RPMI7951 (cell line): ENCODE data around the gene PTPRZ1. TPM values are rescaled to one million over a fixed set of nuclear protein-coding genes. Genes with fewer than 3 reads are reported as not detected.

Experiments
- DNase-seq: peaks from one replicate; pipeline ENCODE4 v3.0.0-alpha.2; 2012; ENCODE audit warnings: low read depth
- total RNA-seq: library from RNA; depleted of rRNA; stranded (reverse); fragments of >200 nt; shearing (Covaris generic); gene quantifications from 2 replicates; pipeline ENCODE4 v1.2.3, GENCODE V29; 2014

PTPRZ1 gene
- total RNA-seq, 1 experiment from 2014 or later: 10.0 TPM

DNA sequence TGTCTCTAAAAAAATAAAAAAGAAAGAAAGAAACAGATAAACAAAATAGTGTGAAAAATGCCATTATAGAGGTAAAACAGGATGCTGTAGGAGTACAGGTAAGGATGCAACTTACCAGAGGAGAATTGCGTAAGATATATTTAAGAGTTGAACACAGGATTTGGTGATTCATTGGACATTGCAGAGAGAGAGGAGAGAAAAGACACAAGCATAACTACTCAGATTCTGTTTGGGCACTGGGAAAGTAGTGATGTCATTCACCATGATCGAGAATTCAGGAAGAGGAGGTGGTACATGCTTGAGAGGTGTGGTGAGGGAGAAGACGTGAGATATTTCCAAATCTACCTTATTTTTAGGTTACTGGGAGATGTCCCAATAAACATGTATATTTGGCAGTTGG is 173.4 kb downstream of the PTPRZ1 start:
- no peak for DNase-seq

DNA sequence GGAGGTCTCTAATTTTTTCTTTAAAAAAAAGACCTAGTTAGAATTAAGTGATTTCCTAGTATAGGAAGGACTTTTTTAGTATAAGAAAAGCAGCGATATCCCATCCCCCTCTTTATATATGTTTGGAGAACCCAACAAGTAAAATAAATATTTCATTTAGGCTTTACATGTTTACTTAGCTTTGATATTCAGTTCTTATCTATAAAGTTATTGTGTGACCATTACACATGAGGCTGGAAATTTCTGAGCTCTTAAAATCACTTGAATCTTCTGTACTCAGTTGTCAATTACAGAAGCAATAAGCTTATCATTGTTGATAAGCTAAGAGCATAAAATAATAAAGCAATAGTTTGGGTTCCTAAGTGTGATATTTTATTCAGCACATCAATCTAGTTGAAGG is 181.4 kb downstream of the PTPRZ1 start:
- no peak for DNase-seq

DNA sequence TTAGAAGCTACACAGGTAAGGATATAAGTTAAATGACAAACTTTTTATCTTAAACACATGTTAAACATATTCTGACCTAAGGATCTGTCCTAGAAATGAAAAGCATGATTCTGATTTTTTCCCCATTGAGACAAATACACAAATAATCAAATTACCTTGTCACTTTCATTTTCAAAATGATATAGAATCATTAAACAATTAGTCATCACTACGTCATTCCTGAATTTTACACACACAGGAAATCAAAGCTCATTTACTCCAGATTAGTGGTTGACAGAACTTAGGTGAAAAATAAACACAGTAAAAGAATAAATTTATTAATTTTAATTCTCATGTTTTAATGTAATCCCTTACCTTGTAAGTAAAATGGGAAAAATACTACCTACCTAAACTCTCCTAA is 182.1 kb downstream of the PTPRZ1 start:
- no peak for DNase-seq

DNA sequence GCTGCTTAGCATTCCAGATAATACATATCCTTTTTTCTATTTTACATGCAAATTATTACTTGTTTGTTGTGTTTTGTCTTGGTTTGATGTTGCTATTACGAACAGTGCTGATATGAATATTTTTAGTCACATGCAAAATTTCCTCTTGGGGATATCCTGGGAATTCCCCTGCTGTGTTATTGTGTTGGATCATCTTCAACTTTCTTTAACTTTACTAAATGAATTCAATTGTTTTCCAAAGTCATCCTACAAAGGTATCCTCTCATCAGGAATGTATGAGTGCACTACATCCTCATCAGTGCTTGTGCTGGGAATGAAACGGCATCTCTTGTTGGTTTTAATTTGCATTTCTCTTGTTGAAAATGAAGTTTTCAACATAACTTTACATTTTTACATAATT is 184.0 kb downstream of the PTPRZ1 start:
- no peak for DNase-seq

DNA sequence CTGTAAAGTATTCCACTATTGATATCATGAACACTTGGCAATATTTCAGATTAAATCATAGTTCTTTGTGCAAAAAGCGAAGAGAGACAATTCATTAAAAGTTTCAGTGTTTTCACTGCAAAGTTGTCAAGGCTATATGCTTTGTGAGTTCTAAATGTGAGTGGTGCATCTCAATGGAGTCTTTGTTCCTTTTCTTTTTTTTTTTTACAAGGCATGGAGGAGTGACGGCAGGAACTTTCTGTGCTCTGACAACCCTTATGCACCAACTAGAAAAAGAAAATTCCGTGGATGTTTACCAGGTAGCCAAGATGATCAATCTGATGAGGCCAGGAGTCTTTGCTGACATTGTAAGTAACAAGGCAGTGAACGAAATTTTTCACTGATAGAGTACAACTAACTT is 186.6 kb downstream of the PTPRZ1 start:
- no peak for DNase-seq

DNA sequence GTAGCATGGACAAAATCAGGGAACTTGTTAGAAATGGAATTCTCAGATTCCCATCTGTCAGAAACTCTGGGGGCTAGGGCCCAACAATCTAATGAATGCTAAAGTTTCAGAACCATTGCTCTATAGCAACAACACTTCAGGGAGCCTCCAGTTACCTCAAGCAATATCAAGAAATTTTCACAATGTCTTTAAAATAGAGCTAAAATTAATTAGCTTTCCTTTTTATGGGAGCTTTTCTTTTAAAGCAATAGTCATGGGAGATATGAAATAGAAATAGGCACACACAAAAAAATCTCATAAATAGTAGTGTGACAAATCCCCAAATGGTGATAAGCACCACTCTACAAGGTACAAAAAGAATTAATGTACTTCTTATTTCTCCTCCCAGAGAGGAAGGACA is 190.2 kb downstream of the PTPRZ1 start:
- no peak for DNase-seq

DNA sequence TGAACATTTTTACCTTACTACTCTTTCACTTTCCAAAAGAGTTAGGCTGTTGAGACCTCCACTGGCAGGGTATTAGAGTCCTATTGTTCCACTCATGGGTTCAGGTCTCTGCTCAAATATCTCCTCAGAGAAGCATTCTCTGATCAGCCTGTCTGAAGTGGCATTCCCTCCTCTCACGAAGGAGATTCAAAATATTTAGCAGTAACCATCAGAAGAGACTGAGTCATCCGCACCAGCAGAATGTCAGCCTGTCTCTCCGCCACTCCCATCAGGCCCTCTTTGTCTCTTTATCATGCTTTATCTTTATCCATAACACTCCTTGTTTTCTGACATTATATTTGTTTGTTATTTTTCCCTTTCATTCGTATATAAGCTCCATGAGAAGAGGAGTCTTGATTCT is 192.0 kb downstream of the PTPRZ1 start:
- no peak for DNase-seq

DNA sequence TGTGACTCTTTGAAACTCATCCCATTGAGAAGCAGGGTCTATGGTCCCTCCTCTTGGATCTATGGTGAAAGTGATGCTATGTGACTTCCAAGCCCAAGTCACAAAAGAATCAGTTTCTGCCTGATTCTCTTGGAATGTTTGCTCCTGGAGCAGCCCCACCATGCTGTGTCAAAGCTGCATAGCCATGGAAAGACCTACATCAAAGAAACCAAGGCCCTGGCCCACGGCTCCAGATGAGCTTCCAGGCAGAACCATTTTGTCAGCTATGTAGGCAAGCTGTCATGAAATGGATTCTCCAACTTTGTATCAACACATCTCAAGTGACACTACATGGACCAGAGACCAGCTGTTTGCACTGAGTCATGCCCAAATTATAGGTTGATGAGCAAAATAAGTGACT is 194.1 kb downstream of the PTPRZ1 start:
- DNase-seq: no peak

DNA sequence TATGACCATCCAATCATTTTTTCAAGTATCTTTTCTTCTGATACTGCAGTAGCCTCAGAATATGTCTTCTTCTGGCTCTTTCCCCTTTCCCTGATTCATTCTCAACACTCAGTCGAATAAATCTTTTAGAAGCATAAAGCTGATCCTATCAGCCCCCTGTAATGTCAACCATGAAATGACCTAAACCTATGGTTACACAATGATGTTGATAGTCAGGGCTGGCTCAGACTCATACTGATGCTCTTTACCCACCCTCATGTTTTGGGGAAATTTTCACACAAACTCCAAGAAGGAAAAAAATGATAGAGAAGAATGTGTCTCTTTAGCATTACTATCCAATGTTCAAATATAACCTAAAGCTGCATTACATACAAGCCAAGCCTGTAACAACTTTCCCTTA is 195.1 kb downstream of the PTPRZ1 start:
- no peak for DNase-seq

DNA sequence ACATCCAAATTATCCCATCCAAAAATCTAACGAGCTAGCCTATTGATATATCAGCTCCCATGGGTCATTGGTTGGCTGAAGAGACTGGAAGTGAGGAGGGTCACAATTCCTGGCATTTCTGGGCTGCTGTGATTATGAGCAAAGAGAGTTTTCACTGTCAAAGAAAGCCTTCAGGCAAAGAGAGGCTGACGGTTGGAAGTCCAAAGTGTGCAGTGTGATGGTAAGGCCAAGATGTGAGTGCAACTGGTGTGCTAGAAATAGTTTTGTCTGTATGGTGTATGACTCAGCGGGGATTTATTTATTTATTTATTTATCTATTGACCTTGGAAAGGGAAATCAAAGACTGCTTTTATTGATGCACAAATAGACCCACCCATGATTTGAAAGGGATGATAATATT is 196.0 kb downstream of the PTPRZ1 start:
- DNase-seq: peak; percentile 13

DNA sequence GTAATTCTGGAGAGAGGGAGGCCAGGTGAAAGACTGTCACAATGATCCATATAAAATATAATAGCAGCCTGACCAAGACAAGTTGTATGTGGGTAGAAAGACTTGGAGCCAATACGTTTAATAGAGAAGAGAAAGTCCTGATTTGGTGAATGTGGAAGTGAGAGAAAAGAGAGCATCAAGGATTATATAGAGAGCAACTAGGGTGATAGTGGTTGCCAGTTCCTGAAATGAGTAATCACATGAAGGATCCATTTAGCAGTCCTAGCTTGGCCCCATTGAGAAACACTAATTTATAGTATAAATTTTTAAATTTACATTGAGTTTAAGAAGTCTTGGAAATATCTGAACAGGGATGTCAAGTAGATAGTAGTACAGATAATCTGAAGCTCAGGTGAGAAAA is 197.1 kb downstream of the PTPRZ1 start:
- no peak for DNase-seq

DNA sequence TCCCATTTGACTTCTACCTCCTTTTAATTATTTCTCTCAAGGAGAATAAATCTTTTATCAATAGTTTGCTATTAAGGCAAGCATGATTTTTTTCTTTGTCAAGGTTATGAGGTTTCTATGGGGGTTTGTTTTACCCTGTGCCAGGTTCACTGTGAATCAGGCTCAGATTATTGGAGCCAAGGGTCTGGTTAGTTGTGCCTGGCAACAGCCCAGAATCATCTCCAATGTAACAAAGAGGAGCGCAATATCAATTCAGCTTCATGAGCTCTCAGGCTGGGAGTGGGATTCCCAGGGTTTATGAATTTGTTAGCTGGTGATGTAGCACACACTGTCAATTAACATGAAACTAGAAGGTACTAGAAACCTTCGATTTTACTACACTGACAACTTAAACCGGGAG is 197.9 kb downstream of the PTPRZ1 start:
- no peak for DNase-seq

DNA sequence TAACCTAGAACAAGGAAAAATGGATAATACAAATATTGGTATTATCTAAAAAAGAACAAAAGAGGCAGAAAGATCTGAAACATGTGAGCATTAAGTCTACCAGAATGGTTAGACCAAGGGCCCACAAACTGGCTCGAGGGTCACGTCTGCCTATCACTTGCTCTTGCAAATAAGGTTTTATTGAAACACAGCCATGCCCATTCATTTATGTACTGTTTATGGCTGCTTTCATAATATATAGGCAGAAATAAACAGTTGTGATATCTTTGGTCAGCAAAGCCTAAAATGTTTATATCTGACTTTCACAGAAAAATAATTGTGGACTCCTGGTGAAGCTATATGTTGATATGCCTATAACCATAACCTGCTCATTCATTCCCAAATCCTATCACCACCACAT is 199.3 kb downstream of the PTPRZ1 start:
- DNase-seq: no peak

DNA sequence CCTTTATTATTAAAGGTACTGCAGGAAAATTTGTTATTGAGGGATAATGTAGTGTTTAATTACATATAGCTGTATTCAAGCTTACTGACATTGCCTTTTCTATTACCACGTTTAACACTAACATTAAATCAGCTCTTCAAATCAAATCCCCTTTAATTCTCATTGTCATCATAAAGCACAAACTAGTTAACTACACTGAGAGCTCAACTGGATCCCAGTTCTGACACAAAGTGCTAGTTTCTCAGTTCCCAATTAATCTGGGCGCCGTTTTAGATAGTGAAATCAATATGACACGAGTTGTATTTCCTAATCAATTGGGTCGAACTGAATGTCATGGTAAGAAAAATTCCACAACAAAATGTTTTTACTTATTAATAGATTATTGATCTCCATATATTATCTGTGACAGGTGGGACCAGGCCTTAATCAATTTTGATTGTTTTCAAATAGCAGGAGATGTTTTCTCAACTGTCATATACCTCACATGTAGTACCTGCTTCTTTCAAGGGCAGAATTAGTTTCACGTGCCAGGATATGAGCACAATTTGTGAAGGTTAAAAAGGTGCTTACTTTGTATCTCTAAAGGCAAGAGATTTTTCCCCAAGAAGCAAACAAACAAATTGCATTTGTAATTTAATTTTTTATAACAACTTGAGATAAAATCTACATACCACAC is 200.1 kb downstream of the PTPRZ1 start:
- DNase-seq: no peak

DNA sequence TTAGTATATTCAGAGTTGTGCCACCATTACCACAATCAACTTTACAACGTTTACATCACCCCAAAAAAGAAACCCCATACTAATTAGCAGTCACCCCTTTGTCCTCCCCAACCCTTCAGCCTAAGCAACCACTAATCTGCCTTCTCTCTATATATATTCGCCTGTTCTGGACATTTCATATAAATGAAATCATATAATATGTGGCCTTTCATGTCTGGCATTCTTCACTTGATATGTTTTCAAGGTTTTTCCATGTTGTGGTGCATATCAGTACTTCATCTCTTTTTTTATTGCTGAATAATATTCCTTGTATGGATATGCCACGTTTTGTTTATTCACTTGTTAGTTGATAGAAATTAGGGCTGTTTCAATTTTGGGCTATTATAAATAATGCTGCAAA is 200.7 kb downstream of the PTPRZ1 start:
- DNase-seq: no peak

DNA sequence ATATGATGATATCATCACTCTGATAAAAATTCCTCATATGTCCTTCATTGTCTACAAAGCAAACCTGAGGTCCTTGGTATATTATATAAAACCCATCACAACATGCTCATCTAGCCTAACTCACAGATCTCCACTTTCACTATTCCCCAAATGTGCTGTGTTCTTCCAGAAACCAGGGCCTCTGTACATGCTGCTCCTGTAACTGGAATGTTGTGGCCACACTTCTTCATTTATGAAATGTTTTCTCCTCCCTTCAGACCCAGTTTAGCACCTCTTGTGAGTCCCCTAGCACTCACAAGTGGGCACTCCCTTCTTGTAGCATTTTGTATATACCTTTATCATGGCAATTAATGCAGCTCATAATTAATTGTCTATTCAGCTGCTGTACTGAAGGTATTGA is 209.2 kb downstream of the PTPRZ1 start:
- DNase-seq: no peak

DNA sequence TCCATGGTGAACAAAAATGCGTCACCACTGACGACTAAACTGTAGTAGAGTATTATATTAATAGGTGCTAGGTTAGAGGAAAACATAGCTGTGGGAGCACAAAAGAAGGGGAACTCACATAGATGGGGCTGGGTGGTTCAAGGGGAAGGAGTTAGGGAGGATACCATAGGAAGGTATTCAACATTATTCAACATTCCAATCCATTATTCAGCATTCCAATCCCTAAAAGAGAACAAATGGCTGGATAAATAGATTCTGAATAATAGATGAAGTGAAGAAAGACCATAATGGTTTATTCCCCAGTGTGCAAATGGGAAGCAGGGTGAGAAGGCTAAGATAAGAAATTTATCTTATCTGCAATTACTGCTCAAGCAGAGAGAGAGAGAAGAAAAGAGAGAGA is 209.7 kb downstream of the PTPRZ1 start:
- no peak for DNase-seq

DNA sequence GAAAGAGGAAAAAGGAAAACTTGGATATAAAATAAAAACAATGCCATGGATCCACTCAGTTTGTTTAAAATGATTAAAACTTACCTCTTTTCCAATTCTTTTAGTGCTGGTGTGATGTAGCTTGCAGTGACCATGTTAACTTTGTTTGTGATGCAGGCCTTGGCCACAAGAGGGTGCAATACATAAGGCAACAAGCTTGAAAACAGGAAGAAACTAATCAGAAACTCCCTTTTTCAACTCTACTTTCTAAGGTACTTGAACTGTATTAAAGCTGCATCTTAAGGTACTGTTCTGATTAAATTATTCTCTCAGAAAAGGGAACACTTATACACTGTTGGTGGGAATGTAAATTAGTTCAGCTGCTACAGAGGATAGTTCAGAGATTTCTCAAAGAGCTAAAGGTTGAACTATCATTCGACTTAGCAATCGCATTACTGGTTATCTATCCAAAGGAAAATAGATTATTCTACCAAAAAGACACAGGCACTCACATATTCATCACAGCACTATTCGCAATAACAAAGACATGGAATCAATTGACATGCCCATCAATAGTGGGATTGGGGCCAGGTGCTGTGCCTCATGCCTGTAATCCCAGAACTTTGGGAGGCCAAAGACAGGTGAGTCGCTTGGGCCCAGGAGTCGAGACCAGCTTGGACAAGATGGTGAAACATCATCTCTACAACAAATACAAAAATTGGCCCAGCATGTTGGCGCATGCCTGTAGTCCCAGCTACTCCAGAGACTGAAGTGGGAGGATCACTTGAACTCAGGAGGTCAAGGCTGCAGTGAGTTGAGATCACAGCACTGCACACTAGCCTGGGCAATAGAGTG is 220.2 kb downstream of the PTPRZ1 start:
- peak; percentile 65 for DNase-seq

DNA sequence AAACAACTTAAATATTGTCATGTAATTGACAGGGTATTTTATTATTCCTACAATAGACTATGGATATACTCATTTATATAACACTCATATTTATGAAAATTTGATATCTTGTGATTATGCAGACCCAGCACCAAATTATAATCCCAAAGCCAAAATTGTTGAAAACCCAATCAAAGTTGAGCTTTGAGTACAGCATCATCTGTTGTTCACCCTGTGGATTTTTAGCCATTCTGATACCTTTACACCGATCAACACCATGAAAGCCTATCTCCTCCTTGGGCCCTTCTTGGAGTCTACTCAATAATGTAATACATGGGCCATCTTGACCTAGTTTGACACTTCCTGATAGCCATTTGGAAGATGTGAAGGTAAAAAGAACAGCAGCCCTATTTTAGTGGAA is 221.6 kb downstream of the PTPRZ1 start:
- no peak for DNase-seq

DNA sequence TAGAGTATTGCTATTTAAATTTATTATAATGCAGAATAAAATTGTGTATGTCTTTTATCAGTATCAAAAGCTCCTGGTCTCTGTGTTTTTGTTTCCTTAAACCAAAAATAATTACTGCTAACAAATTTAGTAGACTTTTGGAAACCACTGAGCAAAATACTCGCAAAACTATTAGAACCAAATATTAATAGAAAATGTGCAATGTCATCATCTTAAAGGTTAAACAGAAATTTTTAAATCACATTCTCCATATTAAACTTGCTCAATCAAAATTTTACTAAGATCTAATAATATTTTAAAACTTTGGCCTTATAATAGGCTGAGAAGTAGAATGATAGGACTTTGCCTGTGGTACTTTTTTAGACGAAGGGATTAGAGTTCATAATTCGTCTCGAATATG is 222.7 kb downstream of the PTPRZ1 start:
- DNase-seq: no peak

DNA sequence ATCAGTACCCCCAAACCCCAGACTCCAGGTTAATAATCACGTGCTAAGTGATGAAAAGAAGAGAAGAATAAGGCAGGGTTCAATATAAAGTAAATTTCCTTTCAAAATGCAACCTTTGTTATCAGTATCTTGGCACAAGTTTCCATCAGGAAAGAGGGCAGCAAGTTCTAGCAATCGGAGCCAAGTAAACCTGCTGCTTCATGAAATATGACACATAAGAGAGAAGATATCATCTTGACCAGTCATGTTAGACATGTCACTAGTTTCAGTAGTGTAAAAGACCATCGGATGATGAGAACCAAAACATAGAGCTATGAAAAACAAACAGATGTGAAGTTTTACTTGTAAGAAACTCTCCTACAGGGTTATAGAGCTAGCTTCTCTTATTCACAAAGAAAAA is 227.1 kb downstream of the PTPRZ1 start:
- DNase-seq: no peak

DNA sequence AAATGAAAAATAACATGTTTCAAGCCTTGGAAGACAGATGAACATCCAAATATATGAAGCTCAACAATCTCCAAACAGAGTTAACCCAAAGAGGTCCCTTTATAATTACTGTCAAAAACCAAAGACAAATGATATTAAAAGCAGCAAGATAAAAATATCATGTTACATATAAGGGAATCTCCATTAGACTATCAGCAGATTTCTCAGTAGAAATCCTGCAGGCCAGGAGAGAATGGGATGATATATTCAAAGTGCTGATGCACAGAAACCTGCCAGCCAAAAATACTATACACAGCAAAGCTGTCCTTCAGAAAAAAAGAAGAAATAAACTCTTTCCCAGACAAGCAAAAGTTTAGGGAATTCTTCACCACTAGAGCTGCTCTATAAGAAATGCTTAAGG is 230.1 kb downstream of the PTPRZ1 start:
- DNase-seq: no peak
